Muscle layer of duodenum (tissue), 2 donors: ENCODE results near the gene CEP72.
"Not testable (repeated sequence)": the region's sequence is repeated elsewhere in the genome, so short reads cannot be mapped to it uniquely, and the experiment has no call there.

Experiments used
- H3K27ac ChIP-seq: one replicate; pipeline ENCODE4 v1.7.0; 2013; ENCODE audit warnings: mild to moderate bottlenecking, low read length
- H3K27me3 ChIP-seq: one replicate; pipeline ENCODE4 v1.7.0; 2013; ENCODE audit warnings: low read depth, mild to moderate bottlenecking, control low read depth, low read length
- H3K36me3 ChIP-seq, 2 donors: one replicate each; pipeline ENCODE4 v1.7.0; 2013; ENCODE audit warnings: low read length in 2 of 2, control low read depth in 1 of 2, mild to moderate bottlenecking in 1 of 2; ENCODE audit not compliant: insufficient read depth in 2 of 2, control insufficient read depth in 1 of 2
- H3K4me1 ChIP-seq, 2 donors: one replicate each; pipeline ENCODE4 v1.7.0; 2013; ENCODE audit warnings: low read length in 2 of 2, mild to moderate bottlenecking in 2 of 2, control low read depth in 1 of 2, moderate library complexity in 1 of 2; ENCODE audit not compliant: insufficient read depth in 2 of 2, control insufficient read depth in 1 of 2
- H3K4me3 ChIP-seq, 2 donors: one replicate each; pipeline ENCODE4 v1.7.0; 2013; ENCODE audit warnings: low read length in 2 of 2, low read depth in 1 of 2, mild to moderate bottlenecking in 1 of 2
- H3K9me3 ChIP-seq, 2 donors: one replicate each; pipeline ENCODE4 v1.7.0; 2013; ENCODE audit warnings: low read length in 2 of 2, control low read depth in 1 of 2, mild to moderate bottlenecking in 1 of 2; ENCODE audit not compliant: control insufficient read depth in 1 of 2
- donor health status: healthy.

CEP72 gene

DNA sequence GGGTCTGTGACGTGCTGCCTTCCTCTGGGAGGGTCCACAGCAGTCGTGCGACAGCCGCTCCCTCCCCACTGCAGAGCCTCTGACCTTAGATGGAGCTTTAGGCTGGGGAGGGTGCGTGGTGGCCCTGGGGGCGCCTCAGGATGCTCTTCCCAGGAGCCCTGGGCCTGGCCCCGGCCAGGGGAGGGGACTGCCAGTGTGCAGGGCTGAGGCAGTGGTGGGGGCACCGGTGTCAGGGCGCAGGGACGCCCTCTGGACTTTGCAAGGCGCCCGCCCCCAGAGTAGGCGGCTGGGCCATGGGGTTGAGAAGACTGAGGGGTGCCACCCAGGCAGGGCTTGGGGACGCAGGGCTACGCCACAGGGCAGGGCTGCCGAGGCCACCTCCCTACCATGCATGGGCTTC lies 66.4 kb downstream of the CEP72 start:
- not testable (repeated sequence) for H3K9me3 ChIP-seq, H3K27ac ChIP-seq, H3K4me3 ChIP-seq, H3K36me3 ChIP-seq, H3K27me3 ChIP-seq
- H3K4me1 ChIP-seq, result peaks cover 0 to 40% of the 10 kb centered on the region in 2 donors

DNA sequence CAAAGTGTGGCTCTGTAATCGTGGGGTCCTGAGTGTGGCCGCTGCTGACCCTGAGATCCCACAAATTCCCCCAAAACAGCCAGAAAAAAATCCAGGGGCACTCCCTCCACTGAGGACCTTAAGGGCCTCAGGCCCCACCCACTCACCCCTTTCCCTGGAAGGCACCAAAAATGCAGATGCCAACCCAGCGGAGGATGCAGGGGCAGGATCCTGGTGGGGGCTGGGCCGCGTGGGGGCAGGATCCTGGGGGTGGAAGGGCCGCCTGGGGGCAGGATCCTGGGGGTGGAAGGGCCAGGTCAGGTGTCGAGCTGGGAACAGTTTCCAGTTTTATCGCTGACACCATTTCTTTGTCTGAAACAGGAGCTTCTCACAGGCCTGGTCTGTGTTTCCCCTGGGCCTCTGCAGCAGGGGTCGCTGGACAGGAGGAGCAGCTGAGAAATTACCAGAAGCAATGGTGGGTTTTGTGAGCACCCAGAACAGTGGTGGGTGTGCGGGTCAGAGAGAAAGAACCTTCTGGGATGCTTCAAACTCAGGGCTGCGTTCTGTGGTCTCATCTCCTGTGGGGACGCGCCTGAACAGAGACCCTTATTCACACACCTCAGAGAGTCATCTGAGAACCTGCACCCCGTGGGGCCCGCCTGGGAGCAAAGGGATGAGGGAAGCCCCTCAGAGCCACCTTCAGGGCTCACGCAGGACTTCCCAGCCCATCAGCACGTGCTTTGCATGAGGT lies 67.2 kb downstream of the CEP72 start:
- H3K36me3 ChIP-seq, H3K4me3 ChIP-seq, H3K9me3 ChIP-seq, H3K27me3 ChIP-seq, H3K27ac ChIP-seq: not testable (repeated sequence)
- H3K4me1 ChIP-seq, result peaks cover 0 to 37% of the 10 kb centered on the region in 2 donors

DNA sequence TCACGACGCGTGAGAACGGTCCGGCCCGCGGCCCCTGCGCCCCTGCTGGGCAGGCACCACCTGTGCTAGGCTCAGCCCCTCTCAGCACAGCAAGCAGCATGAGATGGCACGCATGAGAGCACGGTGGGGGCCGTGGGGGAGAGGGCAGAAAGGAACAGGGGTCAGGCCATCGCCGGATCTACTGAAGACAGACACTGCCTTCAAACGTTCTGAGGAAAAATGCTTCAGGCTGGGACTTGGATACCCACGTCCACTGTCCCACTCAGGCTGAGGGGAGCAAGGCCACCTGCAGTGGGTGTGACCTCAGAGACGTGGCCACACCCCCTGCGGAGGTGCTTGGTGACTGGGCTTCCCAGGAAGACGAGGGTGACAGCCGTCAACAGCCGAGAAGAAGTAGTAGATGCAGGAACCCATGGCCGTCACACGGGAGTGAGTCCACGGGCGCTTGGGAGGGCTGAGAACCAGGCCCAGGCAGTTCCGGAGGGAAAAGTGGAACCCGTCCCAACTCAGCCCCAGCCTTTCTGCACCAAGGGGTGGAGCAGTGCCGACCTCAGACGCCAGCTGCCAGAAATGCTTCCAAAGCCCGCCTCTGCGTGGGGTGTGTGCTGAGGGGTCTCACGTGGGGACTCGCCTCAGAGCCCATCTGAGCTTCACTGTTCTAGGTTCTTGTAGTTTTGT lies 68.1 kb downstream of the CEP72 start:
- H3K4me1 ChIP-seq, result peaks cover 0 to 31% of the 10 kb centered on the region in 2 donors
- not testable (repeated sequence) for H3K36me3 ChIP-seq, H3K27ac ChIP-seq, H3K27me3 ChIP-seq, H3K9me3 ChIP-seq, H3K4me3 ChIP-seq

DNA sequence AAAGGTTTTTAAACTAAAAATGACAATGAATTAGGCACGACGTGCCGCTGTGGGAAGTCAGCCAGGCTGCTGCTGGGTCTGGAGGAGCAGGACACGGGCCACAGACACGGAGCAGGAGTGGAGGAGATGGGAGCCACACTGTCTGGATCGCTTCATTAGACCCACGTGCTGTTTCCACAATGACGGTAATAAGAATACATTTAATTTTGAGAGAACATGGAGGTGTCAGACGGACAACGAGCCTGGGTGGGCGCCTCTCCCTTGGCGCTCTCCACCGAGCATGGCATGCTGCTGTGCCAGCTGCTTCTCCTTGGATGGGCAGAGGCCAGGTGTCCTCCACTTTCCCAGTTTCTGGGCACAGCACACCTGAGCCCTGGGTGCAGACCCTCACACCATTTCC lies 68.7 kb downstream of the CEP72 start:
- H3K4me1 ChIP-seq, result peaks cover 0 to 28% of the 10 kb centered on the region in 2 donors
- not testable (repeated sequence) for H3K9me3 ChIP-seq, H3K4me3 ChIP-seq, H3K27me3 ChIP-seq, H3K36me3 ChIP-seq, H3K27ac ChIP-seq

DNA sequence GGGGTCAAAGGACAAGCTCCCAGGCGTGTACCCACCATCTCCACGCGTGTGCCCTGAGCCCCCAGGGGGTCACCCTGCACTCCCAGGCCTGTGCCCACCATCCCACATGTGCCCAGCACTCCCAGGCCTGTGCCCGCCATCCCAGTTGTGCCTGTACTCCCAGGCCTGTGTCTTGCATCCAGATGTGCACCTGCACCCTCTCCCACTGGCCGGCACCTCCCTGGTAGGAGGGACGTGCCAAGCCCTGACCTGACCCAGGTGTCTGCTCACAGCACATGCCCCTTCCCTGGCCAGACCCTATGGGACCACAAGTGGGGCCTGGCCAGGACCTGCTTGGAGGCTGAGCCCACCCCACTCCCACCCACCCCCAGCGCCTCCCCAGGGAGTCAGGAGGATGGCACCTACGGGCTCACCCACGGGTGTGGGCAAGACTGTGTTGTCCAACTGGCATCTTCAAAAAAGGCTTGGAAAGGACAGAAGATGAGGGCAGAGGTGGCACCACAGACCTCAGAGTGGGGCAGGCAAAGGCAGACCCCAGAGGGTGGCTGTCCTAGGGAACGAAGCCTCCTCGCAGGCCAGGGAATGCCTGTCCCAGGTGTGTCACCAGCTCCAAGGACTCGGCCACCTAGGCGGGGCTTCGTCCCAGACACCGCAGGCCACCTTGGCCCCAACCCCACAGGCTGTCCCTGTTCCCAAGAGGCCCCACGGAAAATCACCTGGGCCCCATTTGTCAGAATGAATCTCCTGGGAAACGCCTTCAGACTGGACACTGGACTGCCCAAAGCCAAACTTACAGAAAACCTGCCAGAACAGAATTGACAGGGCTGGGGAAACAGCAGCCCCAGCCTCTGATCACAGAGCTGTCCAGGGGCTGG lies 69.4 kb downstream of the CEP72 start:
- not testable (repeated sequence) for H3K36me3 ChIP-seq, H3K4me3 ChIP-seq, H3K27me3 ChIP-seq, H3K27ac ChIP-seq, H3K9me3 ChIP-seq
- H3K4me1 ChIP-seq, result peaks cover 0 to 23% of the 10 kb centered on the region in 2 donors

DNA sequence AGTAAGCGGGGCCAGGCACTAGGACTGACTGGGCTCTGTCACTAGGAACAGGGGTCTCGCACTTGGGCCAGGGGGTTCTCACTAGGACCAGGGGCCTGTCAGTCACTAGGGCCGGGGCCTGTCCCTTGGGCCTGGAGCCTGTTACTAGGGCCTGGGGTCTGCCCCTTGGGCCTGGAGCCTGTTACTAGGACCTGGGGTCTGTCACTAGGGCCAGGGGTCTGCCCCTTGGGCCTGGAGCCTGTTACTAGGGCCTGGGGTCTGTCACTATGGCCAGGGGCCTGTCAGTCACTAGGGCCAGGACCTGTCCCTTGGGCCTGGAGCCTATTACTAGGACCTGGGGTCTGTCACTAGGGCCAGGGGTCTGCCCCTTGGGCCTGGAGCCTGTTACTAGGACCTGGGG lies 70.1 kb downstream of the CEP72 start:
- H3K4me3 ChIP-seq, H3K9me3 ChIP-seq, H3K36me3 ChIP-seq, H3K27ac ChIP-seq, H3K27me3 ChIP-seq: not testable (repeated sequence)
- H3K4me1 ChIP-seq, result peaks cover 0 to 23% of the 10 kb centered on the region in 2 donors

DNA sequence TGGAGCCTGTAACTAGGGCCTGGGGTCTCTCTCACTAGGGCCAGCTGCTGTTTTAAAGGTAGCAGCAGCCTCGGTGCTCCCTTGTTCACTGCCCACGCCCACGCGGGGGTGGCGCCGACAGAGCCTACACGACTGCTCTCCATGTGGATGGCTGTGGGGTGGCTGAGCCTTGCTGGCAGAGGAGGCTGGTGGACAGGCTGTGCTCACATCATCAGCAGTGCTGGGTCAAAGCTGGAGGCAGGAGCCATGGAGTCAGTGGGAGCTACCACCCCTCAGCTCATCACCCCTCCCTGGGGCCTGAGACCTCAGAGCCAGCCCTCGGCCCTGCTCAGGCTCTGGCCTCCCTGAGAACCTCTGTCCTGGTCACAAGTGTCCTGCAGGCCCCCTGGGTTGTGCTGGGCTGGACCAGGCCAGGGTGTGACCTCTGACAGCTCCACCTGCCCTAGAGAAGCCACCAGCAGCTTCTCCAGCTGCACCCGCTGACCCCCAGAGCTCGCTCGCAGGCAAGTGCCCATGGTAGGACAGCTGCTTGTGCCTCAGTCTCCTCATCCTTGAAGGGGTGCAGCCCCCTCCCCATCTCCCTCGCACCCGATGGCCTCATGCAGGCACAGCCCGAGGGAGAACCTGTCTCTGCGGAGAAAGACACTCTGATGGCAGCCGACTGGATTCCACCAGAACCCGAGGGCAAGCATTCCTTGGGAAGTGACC lies 70.7 kb downstream of the CEP72 start:
- not testable (repeated sequence) for H3K36me3 ChIP-seq, H3K27ac ChIP-seq, H3K9me3 ChIP-seq, H3K27me3 ChIP-seq, H3K4me3 ChIP-seq
- H3K4me1 ChIP-seq, result peaks cover 0 to 23% of the 10 kb centered on the region in 2 donors

DNA sequence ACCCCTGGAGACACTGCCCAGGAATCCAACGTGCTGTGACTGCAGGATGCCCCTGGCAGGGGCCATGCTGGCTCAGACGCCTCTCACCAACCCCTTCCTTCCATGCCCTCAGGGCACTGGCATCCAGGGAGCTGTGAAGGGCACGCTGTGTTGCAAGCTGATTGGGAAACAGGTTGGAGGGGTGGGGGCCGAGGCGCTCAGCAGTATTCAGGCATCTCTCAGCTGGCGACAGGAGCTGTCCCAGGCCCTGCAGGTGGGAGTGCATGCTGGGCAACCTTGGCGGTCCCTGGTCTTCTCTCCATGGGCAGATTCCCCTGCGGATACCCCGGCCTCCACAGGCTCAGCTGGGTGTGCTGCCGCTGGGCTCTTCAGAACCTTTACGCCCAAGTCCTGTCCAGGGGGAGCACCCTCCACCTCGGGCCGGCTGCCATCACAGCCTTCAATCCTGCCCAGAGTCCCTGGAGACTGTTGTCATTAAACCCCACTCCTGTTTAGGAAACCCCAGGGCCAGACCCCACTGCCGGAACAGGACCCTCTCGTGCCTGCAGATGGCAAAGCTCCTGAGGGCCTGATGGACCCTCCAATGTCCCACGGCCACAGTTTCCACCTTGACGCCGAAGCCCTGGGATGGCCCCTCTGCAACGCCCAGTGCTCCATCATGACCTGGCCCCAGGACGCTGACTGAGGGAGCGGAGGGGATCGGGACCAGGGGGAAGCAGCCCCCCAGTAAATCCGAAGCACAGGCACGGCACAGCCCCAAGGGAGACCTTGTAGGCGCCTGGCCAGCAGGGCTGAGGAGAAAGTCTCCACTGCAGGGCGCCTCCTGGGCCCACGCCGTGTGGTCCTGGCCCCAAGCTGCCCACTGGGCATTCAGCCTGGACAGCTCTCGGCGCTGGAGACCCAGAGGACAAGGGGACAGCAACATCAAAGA lies 71.7 kb downstream of the CEP72 start:
- Histone ChIP-seq H3K27me3 (no peaks in the 10 kb centered on the region), H3K27ac (no peak overlapping the region), H3K36me3 (peaks cover 0 to 5% of the 10 kb centered on the region in 2 donors), H3K4me3 (no peak overlapping the region), H3K9me3 (no peaks in the 10 kb centered on the region), H3K4me1 (peaks cover 0 to 23% of the 10 kb centered on the region in 2 donors)

DNA sequence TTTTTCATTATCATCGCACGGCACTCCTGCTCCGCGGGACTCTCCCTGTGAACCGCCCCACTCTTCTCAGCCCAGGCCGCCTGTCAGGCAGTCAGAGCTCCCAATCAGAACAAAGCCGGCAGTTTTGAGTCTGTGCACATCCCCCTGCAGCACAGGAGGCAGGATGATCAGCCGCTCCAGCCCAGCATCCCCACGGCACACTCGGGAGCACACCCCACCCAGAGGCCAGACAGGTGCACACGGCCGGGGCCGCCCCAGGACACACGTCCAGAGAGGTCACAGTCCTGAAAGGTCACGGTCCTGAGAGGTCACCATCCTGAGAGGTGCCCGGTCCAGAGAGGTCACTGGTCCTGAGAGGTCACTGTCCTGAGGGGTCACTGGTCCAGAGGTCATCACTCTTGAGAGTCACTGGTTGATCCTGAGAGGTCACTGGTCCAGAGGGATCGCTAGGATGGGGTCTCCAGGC lies 72.6 kb downstream of the CEP72 start:
- Histone ChIP-seq H3K36me3 (peaks cover 0 to 5% of the 10 kb centered on the region in 2 donors), H3K4me3 (no peak overlapping the region), H3K27ac (no peak overlapping the region), H3K9me3 (no peaks in the 10 kb centered on the region), H3K27me3 (no peaks in the 10 kb centered on the region), H3K4me1 (peaks cover 0 to 20% of the 10 kb centered on the region in 2 donors)
